K562 (cell line): ENCODE results near the gene RPL38. TPM values are rescaled to one million over a fixed set of nuclear protein-coding genes. Genes with fewer than 3 reads are reported as not detected.
A peak's percentile ranks its signal among the peaks of the same experiment; 100 is the strongest.

Source experiments
- CBX5 ChIP-seq: IDR thresholded peaks from 2 replicates; pipeline ENCODE4 v1.6.1; 2014; ENCODE audit warnings: low read depth, borderline replicate concordance
- E2F4 ChIP-seq: sonication (generic); formaldehyde crosslinking; IDR thresholded peaks from 2 replicates; pipeline ENCODE4 v1.8.0; 2022; ENCODE audit warnings: mild to moderate bottlenecking, low read depth, missing genetic modification reagents
- ETS1 ChIP-seq: conservative IDR thresholded peaks from 2 replicates; pipeline ENCODE4 v1.6.1; 2011; ENCODE audit warnings: low read depth, mild to moderate bottlenecking, low read length; ENCODE audit not compliant: control insufficient read depth
- GTF2F1 ChIP-seq: IDR thresholded peaks from 2 replicates; pipeline ENCODE4 v1.6.1; 2011; ENCODE audit warnings: low read depth, low read length, improper control_type of control experiment
- GTF3C2 ChIP-seq: IDR thresholded peaks from 3 replicates; pipeline ENCODE4 v1.6.1; 2011; ENCODE audit warnings: borderline replicate concordance, mild to moderate bottlenecking, moderate library complexity; ENCODE audit not compliant: insufficient read length; ENCODE audit errors: extremely low read depth
- HCFC1 ChIP-seq: IDR thresholded peaks from 2 replicates; pipeline ENCODE4 v1.6.1; 2012; ENCODE audit warnings: low read depth, low read length, improper control_type of control experiment
- SREBF2 ChIP-seq: sonication (generic); formaldehyde crosslinking; IDR thresholded peaks from 2 replicates; pipeline ENCODE4 v1.4.0; 2020; ENCODE audit warnings: mild to moderate bottlenecking, missing genetic modification reagents
- ZNF407 ChIP-seq: fragments of 450-650 bp; IDR thresholded peaks from 2 replicates; pipeline ENCODE4 v1.6.1; 2016; ENCODE audit warnings: low read depth
- ZNF655 ChIP-seq: fragments of 250-450 bp; sonication (Bioruptor Pico); IDR thresholded peaks from 2 replicates; pipeline ENCODE4 v1.5.0; 2021
- ZNF780A ChIP-seq: fragments of 250-450 bp; sonication (Bioruptor Pico); IDR thresholded peaks from 2 replicates; pipeline ENCODE4 v1.5.0; 2021; ENCODE audit warnings: mild to moderate bottlenecking
- polyA plus RNA-seq, 8 experiments: library from polyadenylated mRNA; depleted of rRNA in 4 of 8; stranded (reverse) in 5 of 8; unstranded in 3 of 8; fragments of >200 nt; fragmentation: Nextera tagmentation in 2 of 8; fragmentation: Illumina TruSeq in 1 of 8; extraction: Ambion mirVana in 2 of 8; extraction: Trizol in 1 of 8; gene quantifications; 2 replicates each; pipeline versions ENCODE4 v1.2.1 to v1.2.3, GENCODE V29; 2011 to 2014; ENCODE audit warnings: inconsistent platforms in 1 of 8, missing spikeins in 1 of 8
- total RNA-seq, 7 experiments: library from RNA; depleted of rRNA in 6 of 7; stranded (reverse); fragments of >200 nt in 6 of 7; fragmentation: Illumina TruSeq in 2 of 7; extraction: Trizol in 2 of 7; gene quantifications; 2 replicates each; pipeline versions ENCODE4 v1.2.1 to v1.2.3, GENCODE V29; 2011 to 2021; ENCODE audit warnings: low replicate concordance in 1 of 7

RPL38 gene
- total and polyA plus RNA-seq, 9 of the 15 experiments (the other 6 are each of a cell fraction or from before 2014, with no cell fraction given): 1,224 to 3,864 (median 1,939) TPM

- TF ChIP-seq ZNF655 (CRISPR knock-in tag) (no peak), E2F4 (CRISPR knock-in tag) (no peak), ETS1 (peak; percentile 44; the same call in 1 of the 2 replicates), HCFC1 (peak; percentile 82), ZNF407 (peak; percentile 100), CBX5 (no peak), ZNF780A (CRISPR knock-in tag) (no peak), GTF2F1 (peak; percentile 83), GTF3C2 (no peak), SREBF2 (CRISPR knock-in tag) (no peak)
Measured at GRCh38 chr17:74203439-74204240, at the start of gene RPL38 (continued).
